HG02884 (cell line): ENCODE measurements around the gene NETO2.

Source experiments
- ATAC-seq: cut with Tn5 transposase; IDR thresholded peaks from one replicate; pipeline ENCODE4 v1.9.1; 2021; ENCODE audit warnings: mild to moderate bottlenecking, moderate library complexity; ENCODE audit not compliant: unreplicated experiment

Gene NETO2

GRCh38 chr16:47047524-47048203 lies 96.1 kb downstream of the NETO2 start:
- ATAC-seq: no peak

- ATAC-seq: peak; percentile 73
These were observed 96.8 kb downstream of the NETO2 start for GRCh38 chr16:47046726-47047523.

GRCh38 chr16:47045459-47045858 lies 98.3 kb downstream of the NETO2 start:
- ATAC-seq: no peak

- ATAC-seq: no peak
These were observed 98.7 kb downstream of the NETO2 start for GRCh38 chr16:47045023-47045422.

GRCh38 chr16:47043970-47044684 lies 99.6 kb downstream of the NETO2 start:
- no peak for ATAC-seq

- ATAC-seq: no peak
These were observed 100.5 kb downstream of the NETO2 start for GRCh38 chr16:47043200-47043599.

- peak; percentile 84 for ATAC-seq
These were observed 105.8 kb downstream of the NETO2 start for GRCh38 chr16:47037746-47038458.

- peak; percentile 32 for ATAC-seq
These were observed 106.4 kb downstream of the NETO2 start for GRCh38 chr16:47037396-47037745.

- no peak for ATAC-seq
These were observed 107.5 kb downstream of the NETO2 start for GRCh38 chr16:47036201-47036600.

GRCh38 chr16:47035436-47035835 lies 108.3 kb downstream of the NETO2 start:
- ATAC-seq: no peak

GRCh38 chr16:47034455-47034854 lies 109.3 kb downstream of the NETO2 start:
- no peak for ATAC-seq

- ATAC-seq: no peak
These were observed 110.6 kb downstream of the NETO2 start for GRCh38 chr16:47033176-47033575.

- no peak for ATAC-seq
These were observed 114.0 kb downstream of the NETO2 start for GRCh38 chr16:47029724-47030123.

GRCh38 chr16:47028767-47029377 lies 114.9 kb downstream of the NETO2 start:
- no peak for ATAC-seq
